Measurements from ENCODE around the gene WDR62.
A peak's percentile ranks its signal among the peaks of the same experiment; 100 is the strongest.

Gene WDR62

GRCh38 chr19:36054733-36055686 lies at the start of gene WDR62:
TSS of gene WDR62 (plus strand) at chr19:36054897. CDS start at chr19:36054972, 75 bp downstream.
- DNase-seq, result peak; percentile 96

GRCh38 chr19:36006955-36007354 lies 47.7 kb upstream of the WDR62 start:
- no peak for DNase-seq

- DNase-seq, result no peak
Observed at GRCh38 chr19:36008336-36008978, 46.2 kb upstream of the WDR62 start, which contains the start of gene SYNE4. TSS of gene SYNE4 (minus strand) at chr19:36008813. CDS start at chr19:36008681, 132 bp downstream.

- peak; percentile 73 for DNase-seq
Observed at GRCh38 chr19:36009220-36009619, 45.5 kb upstream of the WDR62 start.

GRCh38 chr19:36009633-36010379 lies 44.9 kb upstream of the WDR62 start:
- no peak for DNase-seq

GRCh38 chr19:36010402-36010801 lies 44.3 kb upstream of the WDR62 start:
- no peak for DNase-seq

GRCh38 chr19:36013280-36014011 lies 41.3 kb upstream of the WDR62 start:
- no peak for DNase-seq

- DNase-seq, result peak; percentile 100
Observed at GRCh38 chr19:36014012-36014924, 40.4 kb upstream of the WDR62 start, which contains the start of gene ALKBH6. TSS of gene ALKBH6 (minus strand) at chr19:36014213. CDS start at chr19:36013397, 816 bp downstream.

- DNase-seq, result no peak
Observed at GRCh38 chr19:36019061-36019670, 35.5 kb upstream of the WDR62 start.

- no peak for DNase-seq
Observed at GRCh38 chr19:36023432-36023831, 31.3 kb upstream of the WDR62 start.

- no peak for DNase-seq
Observed at GRCh38 chr19:36025541-36025940, 29.2 kb upstream of the WDR62 start.

GRCh38 chr19:36026091-36026876 lies 28.4 kb upstream of the WDR62 start:
- DNase-seq, result no peak

GRCh38 chr19:36027696-36028095 lies 27.0 kb upstream of the WDR62 start:
- DNase-seq, result no peak

- no peak for DNase-seq
Observed at GRCh38 chr19:36028313-36029041, 26.2 kb upstream of the WDR62 start.

GRCh38 chr19:36030264-36031148 lies 24.2 kb upstream of the WDR62 start:
- DNase-seq, result no peak

GRCh38 chr19:36031308-36031707 lies 23.4 kb upstream of the WDR62 start:
- no peak for DNase-seq

GRCh38 chr19:36032251-36033104 lies 22.2 kb upstream of the WDR62 start, which contains the start of gene CLIP3:
TSS of gene CLIP3 (minus strand) at chr19:36032873. CDS start at chr19:36032357, 516 bp downstream.
- peak; percentile 88 for DNase-seq

Measured in right hindlimb (tissue), 1 donor.